ENCODE measurements around the gene LRRC2.

LRRC2 gene

DNA sequence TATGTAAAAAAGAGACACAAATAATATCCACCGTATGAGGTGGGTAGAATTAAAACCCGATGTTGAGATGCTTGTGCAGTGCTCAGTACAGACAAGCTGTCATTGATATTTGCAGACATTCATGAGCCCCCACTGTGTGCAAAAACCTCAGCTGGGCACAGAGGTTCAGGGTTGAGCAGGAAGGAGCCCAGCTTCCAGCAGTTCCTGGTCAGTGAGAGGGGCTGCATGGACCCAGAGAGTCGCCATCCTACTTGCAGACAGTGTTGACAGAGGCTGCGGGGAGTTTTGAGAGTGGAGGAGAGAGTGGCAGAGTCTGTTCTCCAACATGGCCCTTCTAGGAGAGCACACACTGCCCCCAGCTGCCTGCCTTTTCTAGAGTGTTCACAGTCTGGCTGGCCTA lies 95.3 kb downstream of the LRRC2 start:
- Mint-ChIP-seq H3K4me1 (peaks cover 5% of the 10 kb centered on the region), H3K9me3 (peaks cover 23% of the 10 kb centered on the region), H3K27me3 (ENCODE audit: low read depth, poor library complexity) (peaks cover 27% of the 10 kb centered on the region)

DNA sequence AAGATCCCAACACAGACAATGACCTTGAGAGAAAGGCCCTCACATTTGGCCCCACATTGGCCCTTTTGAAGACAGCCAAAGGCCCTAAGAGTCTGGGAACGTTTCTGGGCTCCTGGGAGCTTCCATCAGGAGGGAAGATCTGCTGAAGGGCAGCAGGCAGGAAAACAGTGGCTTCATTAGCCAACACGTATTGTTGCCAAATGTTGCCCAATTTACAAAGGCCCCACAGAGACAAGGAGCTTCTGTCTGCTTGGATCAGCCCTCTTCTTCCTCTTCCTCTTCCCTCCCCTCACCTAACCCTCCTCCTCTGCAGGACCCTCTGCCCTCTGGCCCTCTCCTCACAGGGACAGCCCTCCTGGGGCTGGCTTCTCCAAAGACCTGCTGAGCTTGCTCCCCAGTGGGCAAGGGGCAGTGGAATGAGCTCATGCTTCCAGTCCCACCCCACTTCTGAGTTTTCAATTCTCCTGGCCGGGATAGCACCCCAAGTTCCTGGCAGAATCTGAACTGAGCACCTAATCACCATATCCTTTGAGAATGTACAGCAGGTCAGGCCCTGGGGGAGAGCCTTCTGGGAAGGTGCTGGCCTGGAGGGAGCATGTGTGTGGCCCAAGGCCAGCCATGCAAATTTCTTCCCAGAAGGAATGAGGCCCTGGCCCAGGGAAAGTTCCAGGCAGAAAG lies 96.3 kb downstream of the LRRC2 start:
- DNase-seq = no peak

More for the DNA sequence above, 95.3 kb downstream of the LRRC2 start:
- Mint-ChIP-seq H3K36me3 (ENCODE audit: low read depth) (peaks cover 12% of the 10 kb centered on the region), H3K27ac (no peak overlapping the region), H3K4me3 (no peak overlapping the region)
- DNase-seq = no peak
- TF ChIP-seq, protein P1, sequence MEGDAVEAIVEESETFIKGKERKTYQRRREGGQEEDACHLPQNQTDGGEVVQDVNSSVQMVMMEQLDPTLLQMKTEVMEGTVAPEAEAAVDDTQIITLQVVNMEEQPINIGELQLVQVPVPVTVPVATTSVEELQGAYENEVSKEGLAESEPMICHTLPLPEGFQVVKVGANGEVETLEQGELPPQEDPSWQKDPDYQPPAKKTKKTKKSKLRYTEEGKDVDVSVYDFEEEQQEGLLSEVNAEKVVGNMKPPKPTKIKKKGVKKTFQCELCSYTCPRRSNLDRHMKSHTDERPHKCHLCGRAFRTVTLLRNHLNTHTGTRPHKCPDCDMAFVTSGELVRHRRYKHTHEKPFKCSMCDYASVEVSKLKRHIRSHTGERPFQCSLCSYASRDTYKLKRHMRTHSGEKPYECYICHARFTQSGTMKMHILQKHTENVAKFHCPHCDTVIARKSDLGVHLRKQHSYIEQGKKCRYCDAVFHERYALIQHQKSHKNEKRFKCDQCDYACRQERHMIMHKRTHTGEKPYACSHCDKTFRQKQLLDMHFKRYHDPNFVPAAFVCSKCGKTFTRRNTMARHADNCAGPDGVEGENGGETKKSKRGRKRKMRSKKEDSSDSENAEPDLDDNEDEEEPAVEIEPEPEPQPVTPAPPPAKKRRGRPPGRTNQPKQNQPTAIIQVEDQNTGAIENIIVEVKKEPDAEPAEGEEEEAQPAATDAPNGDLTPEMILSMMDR (IDR thresholded peaks at IDR 0.05) = no peak

DNA sequence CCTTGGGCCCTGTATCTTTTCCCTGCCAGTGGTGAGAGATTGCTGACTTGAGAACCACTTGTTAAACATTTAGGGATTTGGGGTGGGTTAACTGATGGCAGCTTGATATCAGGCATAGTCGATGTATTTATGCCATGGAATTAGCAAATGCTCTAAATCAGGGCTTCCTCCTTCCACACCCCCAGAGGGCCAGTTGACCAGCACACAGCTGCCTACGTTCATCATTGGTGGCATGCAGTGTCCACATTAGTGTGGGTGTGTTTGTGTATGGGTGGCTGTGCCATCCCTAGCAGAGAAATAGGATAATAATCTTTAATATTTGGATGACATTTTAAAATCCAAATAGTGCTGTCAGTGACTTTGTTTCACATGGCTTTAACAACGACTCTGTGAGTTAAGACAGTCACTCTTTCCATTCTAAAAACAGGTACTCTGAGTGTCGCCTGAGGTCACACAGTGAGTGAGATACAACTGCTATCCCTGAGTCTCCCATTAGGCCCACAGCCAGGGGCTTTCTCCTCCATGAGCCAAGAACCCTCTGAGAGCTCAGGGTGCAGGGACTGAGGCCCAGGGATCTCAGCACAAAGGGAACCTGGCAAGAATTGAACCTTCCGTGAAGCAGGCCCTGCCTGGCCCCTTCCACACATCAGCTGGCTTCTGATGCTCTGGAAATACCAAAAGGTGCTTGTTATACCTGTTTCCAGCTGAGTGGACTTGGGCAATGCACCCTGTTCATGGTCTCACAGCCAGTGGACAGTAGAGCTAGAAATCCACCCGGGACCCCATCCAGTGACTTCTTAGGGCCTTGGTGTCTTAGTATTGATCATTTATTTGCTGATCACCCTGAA lies 97.1 kb downstream of the LRRC2 start:
- Mint-ChIP-seq H3K27ac (no peak overlapping the region), H3K4me3 (no peak overlapping the region)
- DNase-seq = no peak

More for the DNA sequence above, 96.3 kb downstream of the LRRC2 start:
- H3K27me3 Mint-ChIP-seq (ENCODE audit: low read depth, poor library complexity) = peaks cover 37% of the 10 kb centered on the region
- peaks cover 13% of the 10 kb centered on the region for H3K9me3 Mint-ChIP-seq
- TF ChIP-seq, protein P1 (IDR thresholded peaks at IDR 0.05) = no peak
- H3K4me1 Mint-ChIP-seq = peaks cover 5% of the 10 kb centered on the region
- no peak overlapping the region for H3K27ac Mint-ChIP-seq
- no peak overlapping the region for H3K4me3 Mint-ChIP-seq
- H3K36me3 Mint-ChIP-seq (ENCODE audit: low read depth) = peaks cover 5% of the 10 kb centered on the region

DNA sequence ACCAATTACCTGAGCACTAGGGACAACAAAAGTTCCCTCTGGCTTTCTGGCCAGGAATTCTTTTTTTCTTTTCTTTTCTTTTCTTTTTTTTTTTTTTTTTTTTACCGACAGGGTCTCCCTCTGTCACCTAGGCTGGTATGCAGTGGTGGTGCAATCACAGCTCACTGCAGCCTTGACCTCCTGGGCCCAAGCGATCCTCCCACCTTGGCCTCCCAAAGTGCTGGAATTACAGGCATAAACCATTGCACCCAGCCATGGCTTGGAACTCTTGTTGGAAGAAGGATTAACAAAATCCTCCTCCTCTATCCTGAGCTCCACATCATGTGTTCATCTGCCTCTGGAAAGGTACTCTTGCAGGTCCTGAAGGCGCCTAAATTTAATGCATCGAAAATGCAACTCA lies 98.5 kb downstream of the LRRC2 start:
- no peak overlapping the region for H3K4me3 Mint-ChIP-seq
- no peaks in the 10 kb centered on the region for H3K36me3 Mint-ChIP-seq (ENCODE audit: low read depth)
- peaks cover 5% of the 10 kb centered on the region for H3K4me1 Mint-ChIP-seq
- no peaks in the 10 kb centered on the region for H3K9me3 Mint-ChIP-seq
- H3K27ac Mint-ChIP-seq = no peak overlapping the region
- no peak for DNase-seq
- H3K27me3 Mint-ChIP-seq (ENCODE audit: low read depth, poor library complexity) = peaks cover 54% of the 10 kb centered on the region
- TF ChIP-seq, protein P1 (IDR thresholded peaks at IDR 0.05) = no peak

More for the DNA sequence above, 97.1 kb downstream of the LRRC2 start:
- H3K4me1 Mint-ChIP-seq = peaks cover 5% of the 10 kb centered on the region
- H3K27me3 Mint-ChIP-seq (ENCODE audit: low read depth, poor library complexity) = peaks cover 42% of the 10 kb centered on the region
- TF ChIP-seq, protein P1 (IDR thresholded peaks at IDR 0.05) = no peak
- peaks cover 5% of the 10 kb centered on the region for H3K9me3 Mint-ChIP-seq
- no peaks in the 10 kb centered on the region for H3K36me3 Mint-ChIP-seq (ENCODE audit: low read depth)

DNA sequence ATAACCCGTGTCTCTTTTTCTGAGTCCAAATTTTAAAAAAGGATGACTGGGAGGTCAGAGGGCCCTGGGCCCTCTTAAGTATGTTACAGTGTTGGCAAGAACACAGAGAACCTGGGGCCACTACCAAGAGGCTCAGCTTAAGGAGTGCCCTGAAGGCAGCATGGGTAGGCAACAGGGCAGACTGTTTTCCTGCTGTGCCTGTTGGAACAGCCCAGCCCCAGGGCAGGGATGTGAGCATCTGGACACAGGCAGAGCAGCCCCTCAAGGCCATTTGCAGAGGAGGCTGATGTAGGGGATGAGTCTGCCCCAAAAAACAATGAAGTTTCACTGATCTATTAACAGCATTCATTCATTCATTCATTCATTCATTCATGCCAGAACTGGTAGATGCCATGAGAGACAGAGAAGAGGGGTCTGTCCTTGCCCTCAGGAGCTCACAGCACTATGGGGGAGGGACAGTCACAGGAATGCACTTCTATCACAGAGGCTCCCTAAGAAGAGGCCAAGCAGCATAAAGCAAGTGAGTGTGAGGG lies 99.2 kb downstream of the LRRC2 start:
- Mint-ChIP-seq H3K9me3 (no peaks in the 10 kb centered on the region), H3K4me3 (no peak overlapping the region), H3K27ac (no peak overlapping the region), H3K4me1 (peaks cover under 1% of the 10 kb centered on the region), H3K36me3 (ENCODE audit: low read depth) (no peaks in the 10 kb centered on the region), H3K27me3 (ENCODE audit: low read depth, poor library complexity) (peaks cover 57% of the 10 kb centered on the region)
- TF ChIP-seq, protein P1 (IDR thresholded peaks at IDR 0.05) = no peak
- DNase-seq = no peak

Data from nephron progenitor cell (in vitro differentiated cells).